Neural progenitor cell (in vitro differentiated cells): ENCODE data around the gene NDUFA11. TPM values are rescaled to one million over a fixed set of nuclear protein-coding genes. Genes with fewer than 3 reads are reported as not detected.
A peak's percentile ranks its signal among the peaks of the same experiment; 100 is the strongest.

ENCODE experiments used
- DNase-seq: peaks from one replicate; pipeline ENCODE4 v3.0.0-alpha.2; 2016; ENCODE audit warnings: low spot score
- H2AFZ ChIP-seq: fragments of 200-600 bp; sonication (generic); replicated peaks from 2 replicates; pipeline ENCODE4 v1.6.1; 2016; ENCODE audit warnings: antibody characterized with exemption
- H3F3A ChIP-seq: fragments of 200-600 bp; sonication (generic); 2 replicates; pipeline ENCODE4 v1.6.1; 2016; ENCODE audit warnings: antibody characterized with exemption, low read depth
- H3K27ac ChIP-seq: fragments of 200-600 bp; sonication (generic); 2 replicates; pipeline ENCODE4 v1.5.1; 2016; ENCODE audit warnings: mild to moderate bottlenecking
- H3K27me3 ChIP-seq: fragments of 200-600 bp; sonication (generic); 2 replicates; pipeline ENCODE4 v1.6.1; 2016; ENCODE audit warnings: mild to moderate bottlenecking, moderate library complexity
- H3K36me3 ChIP-seq: fragments of 200-600 bp; sonication (generic); 2 replicates; pipeline ENCODE4 v1.5.1; 2016
- H3K4me1 ChIP-seq: fragments of 200-600 bp; sonication (generic); 2 replicates; pipeline ENCODE4 v1.6.1; 2016; ENCODE audit warnings: mixed run types
- H3K4me2 ChIP-seq: fragments of 200-600 bp; sonication (generic); 2 replicates; pipeline ENCODE4 v1.6.1; 2016
- H3K4me3 ChIP-seq: fragments of 200-600 bp; sonication (generic); 2 replicates; pipeline ENCODE4 v1.5.1; 2016
- H3K79me2 ChIP-seq: fragments of 200-600 bp; sonication (generic); 2 replicates; pipeline ENCODE4 v1.6.1; 2016; ENCODE audit warnings: low read depth
- H3K9ac ChIP-seq: fragments of 200-600 bp; sonication (generic); 2 replicates; pipeline ENCODE4 v1.6.1; 2016
- H3K9me3 ChIP-seq: fragments of 200-600 bp; sonication (generic); 2 replicates; pipeline ENCODE4 v1.5.1; 2016; ENCODE audit warnings: low read depth
- H4K20me1 ChIP-seq: fragments of 200-600 bp; sonication (generic); 2 replicates; pipeline ENCODE4 v1.6.1; 2016; ENCODE audit warnings: low read depth
- H3K27ac Mint-ChIP-seq: 3 replicates; pipeline ENCODE4 v1.8.0; 2021; ENCODE audit warnings: mixed read lengths
- H3K27me3 Mint-ChIP-seq: 2 replicates; pipeline ENCODE4 v1.8.0; 2022; ENCODE audit warnings: low read depth, mild to moderate bottlenecking, inconsistent platforms, moderate library complexity, mixed read lengths; ENCODE audit not compliant: insufficient read depth
- H3K36me3 Mint-ChIP-seq: 3 replicates; pipeline ENCODE4 v1.8.0; 2021; ENCODE audit warnings: mixed read lengths
- H3K4me1 Mint-ChIP-seq: 3 replicates; pipeline ENCODE4 v1.8.0; 2021; ENCODE audit warnings: mixed read lengths
- H3K4me3 Mint-ChIP-seq: 3 replicates; pipeline ENCODE4 v1.8.0; 2021; ENCODE audit warnings: mild to moderate bottlenecking, moderate library complexity, mixed read lengths
- H3K9me3 Mint-ChIP-seq: 3 replicates; pipeline ENCODE4 v1.8.0; 2020; ENCODE audit warnings: mixed read lengths
- EZH2 ChIP-seq: fragments of 200-600 bp; sonication (generic); IDR thresholded peaks from 2 replicates; pipeline ENCODE4 v1.6.1; 2017; ENCODE audit warnings: antibody characterized with exemption, mild to moderate bottlenecking, moderate library complexity
- EZH2phosphoT487 ChIP-seq: fragments of 200-600 bp; sonication (generic); IDR thresholded peaks from 2 replicates; pipeline ENCODE4 v1.6.1; 2017; ENCODE audit warnings: antibody characterized with exemption
- total RNA-seq: library from RNA; depleted of rRNA; stranded (reverse); fragments of >200 nt; gene quantifications from 2 replicates; pipeline ENCODE4 v1.2.3, GENCODE V29; 2015; ENCODE audit warnings: low replicate concordance
- TF ChIP-seq, protein P1 (sequence below): fragments of 200-600 bp; sonication (generic); IDR thresholded peaks from 2 replicates; pipeline ENCODE4 v1.5.1; 2017; ENCODE audit warnings: antibody characterized with exemption, mild to moderate bottlenecking

Gene NDUFA11
- total RNA-seq, 1 donor from 2014 or later, result 102 TPM

DNA sequence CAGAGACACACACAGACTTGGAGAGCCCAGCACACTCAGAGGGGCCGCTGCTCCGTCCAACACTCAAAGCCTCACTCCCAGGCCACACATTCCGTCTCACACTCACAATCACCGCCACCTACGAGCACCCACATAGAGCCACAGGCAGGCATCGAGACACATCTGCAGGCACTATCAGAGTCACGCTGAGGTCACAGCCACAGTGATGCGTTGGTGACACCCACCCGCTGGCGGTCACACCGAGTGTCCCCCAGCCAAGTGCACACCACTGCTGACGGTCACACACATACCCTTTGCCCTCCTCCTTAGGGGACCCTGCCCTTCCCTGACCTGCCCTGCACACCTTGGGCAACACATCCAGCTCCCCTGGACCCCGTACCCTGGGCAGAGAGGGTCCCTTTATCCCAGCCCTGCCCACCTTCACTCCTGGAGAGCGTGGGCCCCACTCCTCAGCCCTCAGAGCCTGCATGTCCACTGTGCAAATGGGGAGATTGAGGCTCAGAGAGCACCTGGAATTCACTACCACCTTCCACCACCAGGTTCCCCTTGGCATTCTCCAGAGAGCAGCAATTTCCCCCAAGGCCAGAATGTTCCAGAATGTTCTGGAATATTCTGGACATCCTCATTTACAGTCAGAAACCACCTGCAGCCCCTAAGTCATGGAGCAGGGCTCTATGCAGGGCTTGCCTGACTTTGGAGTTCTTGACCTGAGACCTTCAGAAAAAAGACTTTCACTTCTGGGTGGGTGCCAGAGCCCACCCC, 38.7 kb downstream of the NDUFA11 start:
- Mint-ChIP-seq H3K9me3 (no peaks in the 10 kb centered on the region), H3K4me3 (peak overlapping the region; percentile 50), H3K27ac (peak overlapping the region; percentile 89), H3K4me1 (no peaks in the 10 kb centered on the region), H3K36me3 (no peaks in the 10 kb centered on the region), H3K27me3 (no peaks in the 10 kb centered on the region)
- TF ChIP-seq EZH2phosphoT487, result no peak
- no peak for TF ChIP-seq EZH2
- TF ChIP-seq, protein P1, sequence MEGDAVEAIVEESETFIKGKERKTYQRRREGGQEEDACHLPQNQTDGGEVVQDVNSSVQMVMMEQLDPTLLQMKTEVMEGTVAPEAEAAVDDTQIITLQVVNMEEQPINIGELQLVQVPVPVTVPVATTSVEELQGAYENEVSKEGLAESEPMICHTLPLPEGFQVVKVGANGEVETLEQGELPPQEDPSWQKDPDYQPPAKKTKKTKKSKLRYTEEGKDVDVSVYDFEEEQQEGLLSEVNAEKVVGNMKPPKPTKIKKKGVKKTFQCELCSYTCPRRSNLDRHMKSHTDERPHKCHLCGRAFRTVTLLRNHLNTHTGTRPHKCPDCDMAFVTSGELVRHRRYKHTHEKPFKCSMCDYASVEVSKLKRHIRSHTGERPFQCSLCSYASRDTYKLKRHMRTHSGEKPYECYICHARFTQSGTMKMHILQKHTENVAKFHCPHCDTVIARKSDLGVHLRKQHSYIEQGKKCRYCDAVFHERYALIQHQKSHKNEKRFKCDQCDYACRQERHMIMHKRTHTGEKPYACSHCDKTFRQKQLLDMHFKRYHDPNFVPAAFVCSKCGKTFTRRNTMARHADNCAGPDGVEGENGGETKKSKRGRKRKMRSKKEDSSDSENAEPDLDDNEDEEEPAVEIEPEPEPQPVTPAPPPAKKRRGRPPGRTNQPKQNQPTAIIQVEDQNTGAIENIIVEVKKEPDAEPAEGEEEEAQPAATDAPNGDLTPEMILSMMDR, result no peak
- DNase-seq, result no peak
- H3K27me3 ChIP-seq, result no peaks in the 10 kb centered on the region
- H3K79me2 ChIP-seq, result no peaks in the 10 kb centered on the region
- H3K36me3 ChIP-seq, result no peaks in the 10 kb centered on the region
- H3K9me3 ChIP-seq, result no peaks in the 10 kb centered on the region
- no peak overlapping the region for H3K27ac ChIP-seq
- H3K4me1 ChIP-seq, result no peaks in the 10 kb centered on the region
- no peak overlapping the region for H3K4me2 ChIP-seq
- no peaks in the 10 kb centered on the region for H3F3A ChIP-seq
- no peak overlapping the region for H2AFZ ChIP-seq
- no peaks in the 10 kb centered on the region for H4K20me1 ChIP-seq
- H3K4me3 ChIP-seq, result no peak overlapping the region
- no peak overlapping the region for H3K9ac ChIP-seq

DNA sequence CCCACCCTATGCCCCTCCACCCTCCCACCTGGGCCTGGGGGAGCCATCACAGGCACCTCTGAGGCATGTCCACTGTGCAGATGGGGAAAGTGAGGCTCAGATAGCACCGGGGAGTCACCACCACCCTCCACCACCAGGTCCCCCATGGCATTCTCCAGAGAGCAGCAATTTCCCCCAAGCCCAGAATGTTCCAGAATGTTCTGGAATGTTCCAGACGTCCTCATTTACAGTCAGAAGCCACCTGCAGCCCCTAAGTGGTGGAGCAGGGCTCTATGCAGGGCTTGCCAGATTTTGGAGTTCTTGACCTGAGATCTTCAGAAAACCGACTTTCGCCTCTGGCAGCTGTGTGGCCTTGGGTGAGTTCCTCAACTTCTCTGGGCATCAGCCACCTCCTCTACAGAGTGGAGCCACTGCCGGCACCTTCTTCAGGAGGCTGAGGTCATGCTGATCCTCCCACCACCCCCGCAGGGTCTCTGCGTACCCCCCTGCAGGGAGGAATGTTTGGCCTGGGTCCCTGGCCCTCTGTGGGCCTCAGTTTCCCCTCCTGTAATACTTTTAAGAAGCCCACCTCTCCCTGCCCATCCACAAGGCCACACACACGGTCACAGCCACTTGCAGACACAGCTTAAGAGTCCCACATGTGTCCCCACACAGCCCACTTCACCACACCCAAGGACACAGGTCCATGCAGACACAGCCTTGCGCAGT, 39.4 kb downstream of the NDUFA11 start:
- Histone ChIP-seq H3K36me3 (no peaks in the 10 kb centered on the region), H3K27me3 (no peaks in the 10 kb centered on the region), H3K9me3 (no peaks in the 10 kb centered on the region), H3K4me2 (no peak overlapping the region), H3K27ac (no peak overlapping the region), H4K20me1 (no peaks in the 10 kb centered on the region), H3F3A (no peaks in the 10 kb centered on the region), H3K79me2 (no peaks in the 10 kb centered on the region), H2AFZ (no peak overlapping the region), H3K4me1 (no peaks in the 10 kb centered on the region), H3K4me3 (no peak overlapping the region), H3K9ac (no peak overlapping the region)
- DNase-seq, result no peak
- TF ChIP-seq EZH2phosphoT487, result no peak
- TF ChIP-seq, protein P1, result no peak
- TF ChIP-seq EZH2, result no peak
- Mint-ChIP-seq H3K27ac (peak overlapping the region; percentile 89), H3K4me3 (peak overlapping the region; percentile 50), H3K27me3 (peaks cover under 1% of the 10 kb centered on the region), H3K36me3 (no peaks in the 10 kb centered on the region), H3K9me3 (no peaks in the 10 kb centered on the region), H3K4me1 (no peaks in the 10 kb centered on the region)

DNA sequence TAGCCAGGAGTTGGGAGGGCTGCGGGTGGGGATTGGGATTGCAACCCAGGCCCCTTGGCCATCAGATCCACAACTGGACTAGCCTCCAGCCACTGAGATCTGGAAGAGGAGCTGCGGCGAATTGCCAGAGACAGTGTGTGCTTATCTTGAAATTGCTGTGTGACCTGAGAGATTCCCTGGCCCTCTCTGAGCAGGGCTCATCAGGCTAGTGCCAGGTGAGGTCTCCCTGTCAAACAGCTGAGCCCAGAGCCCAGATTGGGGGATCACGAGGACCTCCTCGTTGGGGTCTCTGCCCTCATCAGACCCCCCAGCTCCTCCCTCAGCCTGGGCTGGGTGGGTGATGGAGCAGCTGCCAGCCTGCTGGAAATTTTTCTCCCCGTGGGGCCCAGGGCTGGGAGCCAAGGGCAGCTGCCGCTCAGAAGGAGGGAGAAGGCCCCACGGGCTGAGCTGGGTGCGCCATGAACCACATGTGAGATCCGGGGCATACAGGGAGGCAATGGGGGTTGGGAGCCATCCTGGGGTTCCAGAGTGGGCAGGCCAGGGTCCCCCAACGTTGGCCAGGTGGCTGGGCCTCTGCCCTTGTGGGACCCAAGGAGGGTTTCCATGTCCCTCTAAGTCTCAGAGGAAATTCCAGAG, 40.4 kb downstream of the NDUFA11 start:
- H3K27ac Mint-ChIP-seq, result peak overlapping the region; percentile 29

More for the DNA sequence above, 40.4 kb downstream of the NDUFA11 start:
- Histone ChIP-seq H3K4me1 (no peaks in the 10 kb centered on the region), H3K79me2 (no peaks in the 10 kb centered on the region), H4K20me1 (no peaks in the 10 kb centered on the region), H3F3A (no peaks in the 10 kb centered on the region), H3K27me3 (no peaks in the 10 kb centered on the region), H3K4me3 (no peak overlapping the region), H3K9me3 (no peaks in the 10 kb centered on the region), H3K4me2 (no peak overlapping the region), H3K36me3 (no peaks in the 10 kb centered on the region), H3K9ac (no peak overlapping the region), H2AFZ (no peak overlapping the region), H3K27ac (no peak overlapping the region)
- Mint-ChIP-seq H3K27me3 (peaks cover 3% of the 10 kb centered on the region), H3K4me3 (no peak overlapping the region), H3K4me1 (no peaks in the 10 kb centered on the region), H3K9me3 (no peaks in the 10 kb centered on the region), H3K36me3 (no peaks in the 10 kb centered on the region)
- DNase-seq, result no peak
- TF ChIP-seq EZH2phosphoT487 (no peak), EZH2 (no peak)
- TF ChIP-seq, protein P1, result no peak
